ENCODE data around the gene CDS2.
"Not testable (repeated sequence)": the region's sequence is repeated elsewhere in the genome, so short reads cannot be mapped to it uniquely, and the experiment has no call there.

The CDS2 gene

GRCh38 chr20:5126512-5127203 lies at the start of gene CDS2:
CDS2 (plus strand) TSS chr20:5127008; CDS start chr20:5127093, 85 bp downstream.
- peak; percentile 100 for DNase-seq (ENCODE audit: low read depth in 3 of 3)

DNA sequence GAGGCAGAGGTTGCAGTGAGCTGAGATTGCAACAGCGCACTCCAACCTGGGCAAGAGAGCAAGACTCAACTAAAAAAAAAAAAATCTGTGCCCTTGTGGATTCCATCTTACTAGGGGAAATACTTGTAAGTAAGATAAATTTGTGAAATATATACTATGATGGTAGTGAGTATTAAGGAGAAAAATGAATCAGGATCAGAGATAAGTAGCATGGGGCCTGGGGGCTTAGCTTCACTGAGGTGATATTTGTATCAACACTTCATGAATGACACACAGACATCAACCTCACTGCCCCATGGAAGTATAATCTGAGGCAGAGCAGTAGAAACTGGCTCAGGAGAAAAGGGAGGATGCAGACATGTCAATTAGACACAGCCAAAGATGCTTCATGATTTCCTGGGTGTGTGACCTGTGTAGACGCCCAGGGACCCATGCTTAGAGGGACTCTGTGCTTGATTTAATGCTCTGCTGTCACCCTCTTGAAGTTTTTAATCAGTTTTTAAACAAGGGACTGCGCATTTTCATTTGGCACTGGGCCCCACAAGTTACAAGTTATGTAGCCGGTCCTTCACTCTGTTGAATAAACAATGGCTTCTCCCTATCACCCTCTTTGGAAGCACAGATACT lies 48.9 kb upstream of the CDS2 start:
- DNase-seq (ENCODE audit: low read depth in 3 of 3) = no peak

- DNase-seq (ENCODE audit: low read depth in 3 of 3) = peak; percentile 31 to 61 (median 51)
Observed at GRCh38 chr20:5078399-5078958, 48.3 kb upstream of the CDS2 start.

DNA sequence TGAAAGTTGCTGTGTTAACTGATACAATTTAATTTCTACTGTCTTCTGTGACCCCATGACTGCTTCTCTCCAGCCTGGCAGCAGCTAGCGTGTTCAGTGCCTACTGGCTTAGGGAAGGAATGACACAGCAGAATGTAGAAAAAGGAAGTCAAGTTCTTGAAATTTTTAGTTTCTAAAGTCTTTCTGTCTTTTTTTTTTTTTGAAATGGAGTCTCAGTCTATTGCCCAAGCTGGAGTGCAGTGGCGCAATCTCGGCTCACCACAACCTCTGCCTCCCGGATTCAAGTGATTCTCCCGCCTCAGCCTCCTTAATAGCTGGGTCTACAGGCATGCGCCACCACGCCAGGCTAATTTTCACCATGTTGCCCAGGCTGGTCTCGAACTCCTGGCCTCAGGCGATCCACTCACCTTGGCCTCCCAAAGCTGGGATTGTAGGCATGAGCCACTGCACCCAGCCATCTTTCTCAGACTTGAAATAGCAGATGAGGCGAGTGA lies 46.4 kb upstream of the CDS2 start:
- no peak for DNase-seq (ENCODE audit: low read depth in 3 of 3)

DNA sequence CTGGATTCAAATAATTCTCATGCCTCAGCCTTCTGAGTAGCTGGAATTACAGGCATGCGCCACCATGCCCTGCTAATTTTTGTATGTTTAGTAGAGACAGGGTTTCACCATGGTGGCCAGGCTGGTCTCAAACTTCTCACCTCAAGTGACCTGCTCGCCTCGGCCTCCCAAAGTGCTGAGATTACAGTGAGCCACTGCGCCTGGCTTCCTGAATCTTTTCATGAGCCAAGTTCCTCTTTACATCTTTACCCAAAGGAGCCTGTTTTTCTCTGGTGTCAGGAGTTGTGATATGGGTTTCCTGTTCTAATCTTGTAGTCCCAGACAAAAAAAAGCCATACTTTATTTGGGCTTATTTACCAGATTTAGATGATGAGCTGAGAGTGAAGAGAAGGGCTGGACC lies 41.4 kb upstream of the CDS2 start:
- no peak for DNase-seq (ENCODE audit: low read depth in 3 of 3)

DNA sequence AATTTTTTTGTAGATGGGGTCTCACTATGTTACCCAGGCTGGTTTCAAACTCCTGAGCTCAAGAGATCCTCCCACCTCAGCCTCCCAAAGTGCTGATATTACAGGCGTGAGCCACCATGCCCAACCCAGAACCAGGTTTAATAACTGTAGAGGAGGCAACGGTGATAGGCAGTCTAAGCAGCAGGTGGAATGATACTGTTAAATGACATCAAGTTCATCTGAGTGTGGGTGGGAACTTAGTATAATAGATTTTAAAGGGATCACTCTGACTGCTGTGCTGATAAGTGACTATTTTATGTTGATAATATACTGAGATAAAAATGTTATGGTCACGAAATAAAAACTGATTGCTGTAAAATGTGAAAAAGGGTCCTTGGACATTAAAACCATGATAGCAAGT lies 38.1 kb upstream of the CDS2 start:
- no peak for DNase-seq (ENCODE audit: low read depth in 3 of 3)

DNA sequence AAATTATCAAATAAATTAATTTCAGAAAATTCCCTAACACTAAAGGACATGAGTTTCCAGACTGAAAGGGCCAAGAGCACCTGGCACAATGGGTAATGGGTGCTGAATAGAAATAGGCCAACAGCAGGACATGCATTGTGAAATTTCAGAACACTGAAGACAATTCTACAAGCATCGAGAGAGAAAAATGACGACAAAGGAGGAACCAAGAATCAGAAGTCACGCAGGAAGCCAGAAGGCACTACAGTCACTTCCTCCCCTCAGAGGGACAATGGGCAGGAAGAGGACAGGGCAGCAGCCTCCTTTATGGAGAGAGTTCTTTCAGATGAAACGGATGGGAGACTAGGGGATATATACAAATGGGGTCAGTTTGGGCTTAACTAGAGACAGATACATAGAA lies 36.6 kb upstream of the CDS2 start:
- no peak for DNase-seq (ENCODE audit: low read depth in 3 of 3)

GRCh38 chr20:5091902-5092301 lies 34.9 kb upstream of the CDS2 start:
- DNase-seq (ENCODE audit: low read depth in 3 of 3) = no peak

- DNase-seq (ENCODE audit: low read depth in 3 of 3) = no peak
Observed at GRCh38 chr20:5092765-5093339, 34.0 kb upstream of the CDS2 start.

DNA sequence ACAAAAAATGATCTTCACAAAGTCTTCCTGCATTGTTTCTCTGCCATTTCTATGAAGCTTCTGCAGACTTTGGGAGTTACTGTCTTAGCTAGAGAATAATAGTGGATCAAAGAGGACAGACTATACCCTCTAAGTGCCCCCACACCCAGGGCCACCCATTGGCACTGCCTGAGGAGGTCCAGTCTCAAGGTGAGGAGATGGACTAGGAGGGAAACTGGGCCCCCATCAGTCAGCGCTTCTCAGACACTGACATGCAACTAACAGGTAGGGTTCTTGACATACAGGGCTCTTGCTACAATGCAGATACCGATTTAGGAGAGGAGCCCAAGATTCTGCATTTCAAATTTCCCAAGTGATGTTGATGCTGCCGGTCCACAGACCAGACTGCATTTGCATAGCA lies 31.4 kb upstream of the CDS2 start:
- DNase-seq (ENCODE audit: low read depth in 3 of 3) = no peak

GRCh38 chr20:5095931-5096330 lies 30.9 kb upstream of the CDS2 start:
- DNase-seq (ENCODE audit: low read depth in 3 of 3) = no peak

GRCh38 chr20:5096463-5096862 lies 30.3 kb upstream of the CDS2 start:
- no peak for DNase-seq (ENCODE audit: low read depth in 3 of 3)

- DNase-seq (ENCODE audit: low read depth in 3 of 3) = not testable (repeated sequence)
Observed at GRCh38 chr20:5099009-5099408, 27.8 kb upstream of the CDS2 start.

- DNase-seq (ENCODE audit: low read depth in 3 of 3) = not testable (repeated sequence)
Observed at GRCh38 chr20:5099909-5100308, 26.9 kb upstream of the CDS2 start.

DNA sequence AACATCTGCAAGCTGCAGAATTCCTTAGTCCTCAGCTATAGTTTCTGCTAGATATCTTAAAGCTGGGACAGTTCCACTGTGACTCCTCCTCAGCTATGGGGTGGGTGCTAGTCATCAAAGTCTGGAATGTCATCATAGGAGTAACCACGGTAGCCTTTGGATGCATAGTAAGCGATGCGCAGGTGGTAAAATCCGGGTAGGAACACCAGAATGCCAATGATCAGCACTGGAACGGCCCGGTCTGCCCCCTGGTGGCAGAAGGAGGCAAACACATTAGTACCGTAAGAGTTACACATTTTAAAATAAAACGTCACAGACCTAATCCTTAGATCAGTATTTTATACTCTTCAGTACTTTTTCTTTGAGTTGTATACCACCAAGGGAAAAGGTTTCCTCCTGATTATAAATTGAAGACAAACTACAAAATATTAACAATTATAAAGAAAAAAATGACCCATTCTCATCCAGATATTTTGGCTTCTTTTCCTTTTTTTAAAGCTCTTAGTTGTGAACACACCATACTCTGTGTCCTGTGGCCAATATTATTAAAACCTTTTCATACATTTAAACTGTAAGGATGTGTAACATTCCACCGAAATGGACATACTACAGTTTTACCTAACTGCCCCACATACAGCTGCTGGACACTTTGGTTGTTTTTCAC lies 26.0 kb upstream of the CDS2 start:
- DNase-seq (ENCODE audit: low read depth in 3 of 3) = peak; percentile 52 to 68 (median 53)

DNA sequence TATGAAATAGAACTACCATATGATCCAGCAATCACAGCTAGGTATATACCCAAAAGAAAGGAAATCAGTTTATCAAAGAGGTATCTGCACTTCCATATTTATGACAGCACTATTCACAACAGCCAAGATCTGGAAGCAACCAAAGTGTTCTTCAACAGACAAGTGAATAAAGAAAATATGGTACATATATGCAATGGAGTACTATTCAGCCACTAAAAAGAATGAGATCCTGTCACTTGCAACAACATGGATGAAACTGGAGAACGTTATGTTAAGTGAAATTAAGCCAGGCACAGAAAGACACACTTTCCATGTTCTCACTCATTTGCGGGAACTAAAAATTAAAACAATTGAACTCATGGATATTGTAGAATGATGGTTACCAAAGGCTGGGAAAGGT lies 22.3 kb upstream of the CDS2 start:
- DNase-seq (ENCODE audit: low read depth in 3 of 3) = no peak

DNA sequence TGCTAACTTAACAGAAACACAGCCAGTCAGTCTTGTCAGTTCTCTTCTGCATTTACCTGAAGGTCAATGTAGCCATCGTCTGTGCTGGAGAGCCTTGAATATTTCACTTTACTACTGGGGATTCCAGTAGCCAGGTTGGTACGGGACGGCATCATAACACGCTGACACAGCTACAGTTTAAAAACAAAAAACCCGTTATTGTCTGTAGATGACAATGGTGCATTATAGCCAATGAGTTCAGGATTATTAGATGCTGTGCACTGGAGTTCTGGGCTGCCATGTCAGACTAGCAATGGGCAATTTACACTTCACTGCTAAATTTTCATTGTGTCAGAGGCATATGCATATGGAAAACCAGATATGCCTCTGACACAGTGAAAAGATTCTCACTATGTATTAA lies 17.5 kb upstream of the CDS2 start:
- no peak for DNase-seq (ENCODE audit: low read depth in 3 of 3)

GRCh38 chr20:5113615-5113986 lies 13.2 kb upstream of the CDS2 start:
- DNase-seq (ENCODE audit: low read depth in 3 of 3) = no peak

- DNase-seq (ENCODE audit: low read depth in 3 of 3) = no peak
Observed at GRCh38 chr20:5114403-5114802, 12.4 kb upstream of the CDS2 start.

- no peak for DNase-seq (ENCODE audit: low read depth in 3 of 3)
Observed at GRCh38 chr20:5116875-5117274, 9.9 kb upstream of the CDS2 start.

GRCh38 chr20:5118220-5119142 lies 8.3 kb upstream of the CDS2 start:
- DNase-seq (ENCODE audit: low read depth in 3 of 3) = no peak
